Stimulated activated CD4-positive, alpha-beta T cell treated with anti-CD3 and anti-CD28 coated beads, Interleukin-1b, Interleukin-23, amount 100 ng/mL, for 48 hours (primary cell): ENCODE results near the gene TMEM252.

ENCODE experiments used
- DNase-seq: peaks from one replicate; pipeline ENCODE4 v3.0.0-alpha.2; 2020

TMEM252 gene

GRCh38 chr9:68540712-68541535 is at the start of gene TMEM252:
Gene TMEM252, minus strand, starts transcription at chr9:68540883. Its CDS starts 69 bp downstream, at chr9:68540814.
- DNase-seq, result no peak

- no peak for DNase-seq
Observed at GRCh38 chr9:68585034-68585761, 44.5 kb upstream of the TMEM252 start.

GRCh38 chr9:68584189-68585033 is 43.7 kb upstream of the TMEM252 start:
- DNase-seq, result peak; percentile 82

GRCh38 chr9:68581696-68582095 is 41.0 kb upstream of the TMEM252 start:
- no peak for DNase-seq

GRCh38 chr9:68577774-68578591 is 37.3 kb upstream of the TMEM252 start:
- no peak for DNase-seq

- no peak for DNase-seq
Observed at GRCh38 chr9:68575817-68576216, 35.1 kb upstream of the TMEM252 start.

GRCh38 chr9:68574150-68574549 is 33.5 kb upstream of the TMEM252 start:
- DNase-seq, result no peak

GRCh38 chr9:68567565-68567964 is 26.9 kb upstream of the TMEM252 start:
- DNase-seq, result no peak

GRCh38 chr9:68562461-68562860 is 21.8 kb upstream of the TMEM252 start:
- DNase-seq, result no peak

GRCh38 chr9:68560071-68560844 is 19.6 kb upstream of the TMEM252 start:
- peak; percentile 65 for DNase-seq

GRCh38 chr9:68558545-68558944 is 17.9 kb upstream of the TMEM252 start:
- no peak for DNase-seq

- no peak for DNase-seq
Observed at GRCh38 chr9:68555437-68556150, 14.9 kb upstream of the TMEM252 start.

GRCh38 chr9:68552700-68553476 is 12.2 kb upstream of the TMEM252 start:
- DNase-seq, result no peak

GRCh38 chr9:68551191-68551590 is 10.5 kb upstream of the TMEM252 start:
- no peak for DNase-seq

- no peak for DNase-seq
Observed at GRCh38 chr9:68548241-68548640, 7.6 kb upstream of the TMEM252 start.

- no peak for DNase-seq
Observed at GRCh38 chr9:68547417-68547816, 6.7 kb upstream of the TMEM252 start.

GRCh38 chr9:68546596-68547390 is 6.1 kb upstream of the TMEM252 start:
- DNase-seq, result no peak

- DNase-seq, result no peak
Observed at GRCh38 chr9:68545033-68545705, 4.5 kb upstream of the TMEM252 start.

- DNase-seq, result no peak
Observed at GRCh38 chr9:68541568-68541967, 885 bp upstream of the TMEM252 start.
